GM19328 (cell line): ENCODE measurements around the gene PSAT1.

Experiments
- ATAC-seq: cut with Tn5 transposase; IDR thresholded peaks from one replicate; pipeline ENCODE4 v1.9.1; 2021; ENCODE audit warnings: mild to moderate bottlenecking, moderate library complexity; ENCODE audit not compliant: unreplicated experiment

PSAT1 gene

GRCh38 chr9:78358329-78359051 is 61.6 kb downstream of the PSAT1 start:
- ATAC-seq = no peak

DNA sequence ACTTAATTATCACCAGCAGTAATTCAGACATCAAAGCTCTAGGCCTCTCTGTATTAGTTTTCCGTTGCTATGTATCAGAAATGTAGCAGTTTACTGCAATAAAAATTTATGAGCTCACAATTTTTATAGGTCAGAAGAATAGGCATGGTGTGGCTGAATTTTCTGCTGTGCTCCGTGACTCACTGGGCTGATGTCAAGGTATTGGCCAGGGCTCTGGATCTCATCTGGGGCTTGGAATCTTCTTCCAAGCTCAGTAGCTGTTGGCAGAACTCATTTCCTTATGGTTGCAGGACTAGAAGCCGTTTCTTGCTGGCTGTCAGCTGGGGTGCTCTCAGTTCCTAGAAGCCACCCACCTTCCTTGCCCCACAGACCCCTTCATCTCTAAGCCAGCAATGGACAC is 66.3 kb downstream of the PSAT1 start:
- ATAC-seq = no peak

- no peak for ATAC-seq
Observed at GRCh38 chr9:78365748-78366697, 69.1 kb downstream of the PSAT1 start.

GRCh38 chr9:78366827-78367226 is 69.9 kb downstream of the PSAT1 start:
- no peak for ATAC-seq

- ATAC-seq = no peak
Observed at GRCh38 chr9:78368236-78368635, 71.3 kb downstream of the PSAT1 start.

GRCh38 chr9:78369639-78370219 is 72.8 kb downstream of the PSAT1 start:
- no peak for ATAC-seq

GRCh38 chr9:78370991-78371390 is 74.1 kb downstream of the PSAT1 start:
- no peak for ATAC-seq

DNA sequence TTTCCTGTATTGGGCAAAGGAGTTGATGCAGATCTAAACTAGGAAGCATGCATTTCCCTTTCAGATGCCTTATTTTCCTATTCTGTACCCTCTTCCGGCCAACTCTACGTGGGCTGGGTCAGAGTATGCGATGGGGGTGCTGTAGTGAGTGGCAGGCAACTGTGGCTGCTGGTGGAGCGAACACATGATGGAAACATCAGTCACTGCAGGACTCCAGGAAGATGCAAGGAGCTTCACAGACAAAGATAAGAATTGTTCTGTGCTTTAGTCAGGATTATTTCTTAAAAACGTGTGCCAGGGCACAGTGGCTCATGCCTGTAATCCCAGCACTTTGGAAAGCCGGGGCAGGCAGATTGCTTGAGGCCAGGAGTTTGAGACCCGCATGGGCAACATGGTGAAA is 75.1 kb downstream of the PSAT1 start:
- ATAC-seq = no peak
